Renal pelvis (tissue), 4 donors: ENCODE results near the gene KLLN. TPM values are rescaled to one million over a fixed set of nuclear protein-coding genes. Genes with fewer than 3 reads are reported as not detected.
"Not testable (repeated sequence)": the region's sequence is repeated elsewhere in the genome, so short reads cannot be mapped to it uniquely, and the experiment has no call there.

Experiments used
- DNase-seq: peaks from one replicate; pipeline ENCODE4 v3.0.0-alpha.2; 2013
- polyA plus RNA-seq, 3 donors: library from polyadenylated mRNA; unstranded; fragments of 120-200 nt; gene quantifications; one replicate each; pipeline ENCODE4 v1.2.1, GENCODE V29; 2013; ENCODE audit not compliant: insufficient read length in 3 of 3

The KLLN gene
- polyA plus RNA-seq, 3 donors, result 1.5 to 1.6 (median 1.5) TPM

DNA sequence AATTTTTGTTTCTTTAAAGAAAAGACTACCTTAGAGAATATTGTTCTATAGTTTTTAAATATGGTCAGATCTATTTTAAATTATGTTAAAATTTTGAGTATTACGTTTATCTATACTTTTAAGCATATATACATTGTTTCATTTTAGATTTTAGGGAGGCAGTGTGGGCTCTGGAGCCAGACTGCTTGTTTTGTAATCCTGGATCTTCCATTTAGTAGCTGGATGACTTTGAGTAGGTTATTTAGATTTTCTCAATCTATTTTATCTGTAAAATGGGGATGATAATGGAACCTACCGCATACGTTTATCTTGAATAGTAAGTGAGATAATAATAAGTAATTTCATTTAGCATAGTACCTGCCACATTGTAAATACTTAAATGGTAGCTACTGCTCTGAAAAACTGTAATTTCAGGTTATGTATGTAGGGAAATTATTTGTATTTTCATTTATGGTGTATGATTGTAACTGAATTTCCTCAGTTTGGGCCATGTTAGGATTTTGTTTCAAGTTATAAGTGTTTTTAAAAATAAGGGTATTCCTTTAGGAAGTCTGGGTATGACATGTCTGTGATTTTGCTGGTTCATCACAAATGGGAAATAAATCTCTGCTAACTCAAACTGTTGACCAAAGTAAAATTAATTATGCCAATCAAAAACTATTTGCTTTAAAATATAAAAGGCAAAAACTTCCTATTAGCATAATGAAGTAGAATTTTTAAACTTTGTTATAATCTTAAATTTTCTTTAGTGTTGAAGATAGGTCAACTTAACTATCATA, 6.6 kb upstream of the KLLN start:
- no peak for DNase-seq

DNA sequence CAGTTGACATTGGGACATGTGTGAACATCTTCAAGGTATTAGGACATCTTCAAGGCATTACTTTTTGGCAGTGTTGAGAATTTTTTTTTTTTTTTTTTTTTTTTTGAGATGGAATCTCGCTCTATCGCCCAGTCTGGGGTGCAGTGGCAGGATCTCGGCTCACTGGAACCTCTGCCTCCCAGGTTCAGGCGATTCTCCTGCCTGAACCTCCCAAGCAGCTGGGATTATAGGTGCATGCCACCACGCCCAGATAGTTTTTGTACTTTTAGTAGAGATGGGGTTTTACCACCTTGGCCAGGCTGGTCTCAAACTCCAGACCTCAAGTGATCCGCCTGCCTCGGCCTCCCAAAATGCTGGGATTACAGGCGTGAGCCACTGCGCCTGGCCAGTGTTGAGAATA, 5.8 kb upstream of the KLLN start:
- DNase-seq, result not testable (repeated sequence)

DNA sequence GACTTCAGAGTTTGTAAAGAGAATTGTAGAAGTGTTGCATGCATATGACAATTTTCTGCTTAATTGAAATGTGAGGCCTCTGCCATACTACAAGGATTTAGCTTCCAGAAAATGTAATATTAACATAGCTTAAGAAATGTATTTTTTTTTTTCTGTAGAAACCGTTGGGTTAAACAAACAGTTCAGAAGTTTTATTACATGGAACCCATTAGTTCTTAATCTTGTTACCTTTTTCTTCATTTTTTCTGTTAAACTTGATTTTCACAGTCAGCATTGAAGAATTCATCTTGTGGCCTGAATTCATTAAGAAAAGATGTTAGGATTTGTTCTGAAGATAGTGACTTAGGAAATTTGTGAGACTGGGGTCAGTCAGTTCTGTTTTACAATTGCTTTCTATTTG, 4.9 kb upstream of the KLLN start:
- no peak for DNase-seq

DNA sequence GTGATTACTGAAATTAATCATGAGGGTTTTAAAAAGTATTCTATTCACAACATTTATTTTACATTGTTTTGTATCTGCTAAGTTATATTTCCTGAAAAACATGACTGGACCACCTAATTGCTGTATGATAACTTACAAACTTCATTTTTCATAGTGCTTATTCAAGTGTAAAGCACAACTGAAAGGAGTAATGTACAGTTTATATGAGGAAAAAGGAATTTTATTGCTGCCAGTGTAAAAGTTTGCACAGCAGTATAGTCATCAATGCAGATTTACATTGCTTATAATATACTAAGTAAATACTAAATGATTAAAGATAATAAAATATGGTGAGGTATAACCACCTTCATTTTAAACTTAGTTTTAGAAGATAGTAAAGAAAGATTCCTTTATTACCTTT, 4.1 kb upstream of the KLLN start:
- DNase-seq, result no peak

DNA sequence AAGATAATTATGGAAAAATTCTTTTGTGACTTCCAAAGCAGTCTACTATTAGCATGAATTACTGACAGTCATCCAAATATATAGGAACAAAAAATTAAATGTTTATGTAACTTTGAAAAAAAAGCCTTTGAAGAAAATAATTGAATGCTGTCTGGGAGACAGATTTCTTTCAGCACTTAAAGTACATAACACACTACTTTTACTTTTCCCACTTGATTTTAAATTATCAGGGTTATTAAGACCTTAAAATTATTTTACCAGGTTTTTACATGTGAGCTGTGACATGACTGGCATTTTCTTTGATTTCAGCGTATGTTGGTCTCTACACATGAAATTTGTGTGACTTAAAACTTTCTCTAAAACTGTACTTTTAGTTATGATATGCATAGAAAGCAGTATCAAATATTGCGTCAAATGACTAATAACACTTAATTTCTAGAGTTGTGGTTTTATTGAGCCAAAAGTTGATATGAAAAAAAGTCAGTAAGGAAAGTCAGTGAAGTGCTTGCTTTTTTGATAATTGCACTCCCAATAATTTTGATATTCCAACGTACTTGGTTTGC, 3.2 kb upstream of the KLLN start:
- no peak for DNase-seq

- no peak for DNase-seq
Measured at GRCh38 chr10:87865241-87865881, 2.0 kb upstream of the KLLN start.

GRCh38 chr10:87864496-87865059, 1.2 kb upstream of the KLLN start:
- no peak for DNase-seq

DNA sequence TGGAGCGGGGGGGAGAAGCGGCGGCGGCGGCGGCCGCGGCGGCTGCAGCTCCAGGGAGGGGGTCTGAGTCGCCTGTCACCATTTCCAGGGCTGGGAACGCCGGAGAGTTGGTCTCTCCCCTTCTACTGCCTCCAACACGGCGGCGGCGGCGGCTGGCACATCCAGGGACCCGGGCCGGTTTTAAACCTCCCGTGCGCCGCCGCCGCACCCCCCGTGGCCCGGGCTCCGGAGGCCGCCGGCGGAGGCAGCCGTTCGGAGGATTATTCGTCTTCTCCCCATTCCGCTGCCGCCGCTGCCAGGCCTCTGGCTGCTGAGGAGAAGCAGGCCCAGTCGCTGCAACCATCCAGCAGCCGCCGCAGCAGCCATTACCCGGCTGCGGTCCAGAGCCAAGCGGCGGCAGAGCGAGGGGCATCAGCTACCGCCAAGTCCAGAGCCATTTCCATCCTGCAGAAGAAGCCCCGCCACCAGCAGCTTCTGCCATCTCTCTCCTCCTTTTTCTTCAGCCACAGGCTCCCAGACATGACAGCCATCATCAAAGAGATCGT, 690 bp upstream of the KLLN start:
- DNase-seq, result not testable (repeated sequence)

DNA sequence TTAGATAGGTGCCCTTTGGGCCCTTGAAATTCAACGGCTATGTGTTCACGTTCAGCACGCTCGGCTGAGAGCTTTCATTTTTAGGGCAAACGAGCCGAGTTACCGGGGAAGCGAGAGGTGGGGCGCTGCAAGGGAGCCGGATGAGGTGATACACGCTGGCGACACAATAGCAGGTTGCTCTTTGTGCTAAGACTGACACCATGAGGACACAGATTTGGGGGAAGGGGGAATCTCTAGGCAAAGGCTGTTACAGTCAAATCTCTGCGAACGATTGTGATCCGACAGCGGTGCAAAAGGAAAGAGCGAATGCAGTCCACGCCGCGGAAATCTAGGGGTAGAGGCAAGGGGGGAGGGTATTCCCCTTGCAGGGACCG, 667 bp downstream of the KLLN start:
- DNase-seq, result no peak

GRCh38 chr10:87861953-87862678, 1.2 kb downstream of the KLLN start:
- peak; percentile 98 for DNase-seq

GRCh38 chr10:87861566-87861952, 1.8 kb downstream of the KLLN start:
- peak; percentile 55 for DNase-seq

- no peak for DNase-seq
Measured at GRCh38 chr10:87860816-87861403, 2.4 kb downstream of the KLLN start.

GRCh38 chr10:87860156-87860795, 3.1 kb downstream of the KLLN start:
- peak; percentile 45 for DNase-seq

DNA sequence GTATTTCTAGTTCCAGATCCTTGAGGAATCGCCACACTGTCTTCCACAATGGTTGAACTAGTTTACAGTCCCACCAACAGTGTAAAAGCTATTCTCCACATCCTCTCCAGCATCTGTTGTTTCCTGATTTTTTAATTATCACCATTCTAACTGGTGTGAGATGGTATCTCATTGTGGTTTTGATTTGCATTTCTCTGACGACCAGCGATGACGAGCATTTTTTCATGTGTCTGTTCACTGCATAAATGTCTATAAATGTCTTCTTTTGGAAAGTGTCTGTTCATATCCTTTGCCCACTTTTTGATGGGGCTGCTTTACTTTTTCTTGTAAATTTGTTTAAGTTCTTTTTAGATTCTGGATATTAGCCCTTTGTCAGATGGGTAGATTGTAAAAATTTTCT, 7.7 kb downstream of the KLLN start:
- not testable (repeated sequence) for DNase-seq

DNA sequence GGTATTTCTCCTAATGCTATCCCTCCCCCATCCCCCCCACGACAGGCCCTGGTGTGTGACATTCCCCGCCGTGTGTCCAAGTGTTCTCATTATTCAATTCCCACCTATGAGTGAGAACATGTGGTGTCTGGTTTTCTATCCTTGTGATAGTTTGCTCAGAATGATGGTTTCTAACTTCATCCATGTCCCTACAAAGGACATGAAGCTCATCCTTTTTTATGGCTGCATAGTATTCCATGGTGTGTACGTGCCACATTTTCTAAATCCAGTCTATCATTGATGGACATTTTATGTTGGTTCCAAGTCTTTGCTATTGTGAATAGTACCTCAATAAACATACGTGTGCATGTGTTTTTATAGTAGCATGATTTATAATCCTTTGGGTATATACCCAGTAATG, 8.1 kb downstream of the KLLN start:
- not testable (repeated sequence) for DNase-seq

- no peak for DNase-seq
Measured at GRCh38 chr10:87852089-87852488, 11.2 kb downstream of the KLLN start.

- DNase-seq, result peak; percentile 65
Measured at GRCh38 chr10:87850742-87851205, 12.6 kb downstream of the KLLN start.

GRCh38 chr10:87849001-87849400, 14.3 kb downstream of the KLLN start:
- DNase-seq, result no peak

DNA sequence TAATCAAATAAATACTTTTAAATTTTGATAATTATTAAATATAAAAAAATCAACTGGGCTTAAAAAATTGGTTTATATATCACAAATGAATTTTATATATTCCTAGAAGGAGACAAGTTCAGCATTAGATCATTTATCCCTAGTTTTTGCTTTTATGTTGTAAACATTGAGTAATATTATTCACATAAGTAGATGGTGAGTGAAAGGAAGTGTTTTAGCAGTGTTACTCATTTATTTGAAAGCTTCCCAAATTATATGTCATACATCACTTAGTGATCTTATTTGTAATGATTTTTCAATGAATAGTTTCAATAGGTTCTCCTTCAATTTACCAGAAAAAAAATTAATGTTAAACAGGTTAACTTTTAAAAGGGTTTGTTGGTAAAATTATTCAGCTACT, 15.8 kb downstream of the KLLN start:
- no peak for DNase-seq

- DNase-seq, result not testable (repeated sequence)
Measured at GRCh38 chr10:87846711-87847110, 16.6 kb downstream of the KLLN start.

- DNase-seq, result peak; percentile 47
Measured at GRCh38 chr10:87846023-87846422, 17.3 kb downstream of the KLLN start.
